ENCODE results near the gene PPFIA2.

- TF ChIP-seq POLR2AphosphoS5 (IDR thresholded peaks at IDR 0.05; ENCODE audit: low read depth, low read length) (no peak), POLR2A (IDR thresholded peaks at IDR 0.05; ENCODE audit: low read depth, low read length) (no peak), TAF1 (IDR thresholded peaks at IDR 0.05; ENCODE audit: borderline replicate concordance, low read depth, low read length) (no peak)
These were observed 286.2 kb downstream of the PPFIA2 start for GRCh38 chr12:81472934-81473333.

Measured in GM12892 (cell line).